HG02884 (cell line): ENCODE data around the gene PROCA1.
"Not testable (repeated sequence)": the region's sequence is repeated elsewhere in the genome, so short reads cannot be mapped to it uniquely, and the experiment has no call there.

Experiments
- ATAC-seq: cut with Tn5 transposase; IDR thresholded peaks from one replicate; pipeline ENCODE4 v1.9.1; 2021; ENCODE audit warnings: mild to moderate bottlenecking, moderate library complexity; ENCODE audit not compliant: unreplicated experiment

PROCA1 gene

GRCh38 chr17:28726627-28727491 lies 15.2 kb upstream of the PROCA1 start:
- ATAC-seq = peak; percentile 29

GRCh38 chr17:28726226-28726626 lies 14.5 kb upstream of the PROCA1 start, which contains the start of gene TLCD1:
TSS of gene TLCD1 (minus strand) at chr17:28726233. CDS start at chr17:28726097, 136 bp downstream.
- no peak for ATAC-seq

- no peak for ATAC-seq
Observed at GRCh38 chr17:28725660-28726225, 14.1 kb upstream of the PROCA1 start.

- no peak for ATAC-seq
Observed at GRCh38 chr17:28725166-28725659, 13.5 kb upstream of the PROCA1 start.

- no peak for ATAC-seq
Observed at GRCh38 chr17:28724500-28725165, 12.9 kb upstream of the PROCA1 start.

GRCh38 chr17:28723836-28724499 lies 12.3 kb upstream of the PROCA1 start:
- ATAC-seq = not testable (repeated sequence)

- ATAC-seq = no peak
Observed at GRCh38 chr17:28723159-28723835, 11.6 kb upstream of the PROCA1 start.

GRCh38 chr17:28722417-28723158 lies 10.9 kb upstream of the PROCA1 start:
- ATAC-seq = no peak

GRCh38 chr17:28720997-28721329 lies 9.3 kb upstream of the PROCA1 start:
- not testable (repeated sequence) for ATAC-seq

- ATAC-seq = no peak
Observed at GRCh38 chr17:28720247-28720996, 8.7 kb upstream of the PROCA1 start.

GRCh38 chr17:28719021-28719433 lies 7.3 kb upstream of the PROCA1 start:
- peak; percentile 14 for ATAC-seq

- ATAC-seq = no peak
Observed at GRCh38 chr17:28718333-28719020, 6.8 kb upstream of the PROCA1 start.

- ATAC-seq = no peak
Observed at GRCh38 chr17:28717578-28718332, 6.1 kb upstream of the PROCA1 start, which contains the start of gene RAB34. TSS of gene RAB34 (minus strand) at chr17:28717868. CDS start at chr17:28717266, 602 bp downstream.

- no peak for ATAC-seq
Observed at GRCh38 chr17:28716740-28717577, 5.3 kb upstream of the PROCA1 start.

- no peak for ATAC-seq
Observed at GRCh38 chr17:28715217-28715616, 3.5 kb upstream of the PROCA1 start.

- no peak for ATAC-seq
Observed at GRCh38 chr17:28714281-28714680, 2.6 kb upstream of the PROCA1 start.
